KG1 (cell line): ENCODE results near the gene CAPS.

Experiments
- DNase-seq: peaks from one replicate; lab custom pipeline; 2025; lab: John Stamatoyannopoulos, UW

CAPS gene

DNA sequence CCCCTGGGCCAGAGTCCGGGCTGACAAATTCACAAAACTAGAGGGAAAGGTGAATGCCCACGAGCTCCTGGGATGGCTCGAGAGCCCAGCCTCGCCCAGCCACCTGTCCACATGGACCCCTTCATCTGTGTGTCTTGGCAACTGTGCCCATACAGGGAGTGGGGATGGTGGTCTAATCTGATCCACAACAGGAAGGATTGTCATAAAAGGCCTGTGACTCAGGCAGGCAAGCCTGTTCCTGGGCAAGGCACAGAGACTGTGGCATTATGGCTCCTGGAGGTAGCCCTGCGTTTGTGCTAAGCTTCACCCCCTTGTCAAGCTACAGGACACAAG is 20.0 kb downstream of the CAPS start:
- DNase-seq: no peak

DNA sequence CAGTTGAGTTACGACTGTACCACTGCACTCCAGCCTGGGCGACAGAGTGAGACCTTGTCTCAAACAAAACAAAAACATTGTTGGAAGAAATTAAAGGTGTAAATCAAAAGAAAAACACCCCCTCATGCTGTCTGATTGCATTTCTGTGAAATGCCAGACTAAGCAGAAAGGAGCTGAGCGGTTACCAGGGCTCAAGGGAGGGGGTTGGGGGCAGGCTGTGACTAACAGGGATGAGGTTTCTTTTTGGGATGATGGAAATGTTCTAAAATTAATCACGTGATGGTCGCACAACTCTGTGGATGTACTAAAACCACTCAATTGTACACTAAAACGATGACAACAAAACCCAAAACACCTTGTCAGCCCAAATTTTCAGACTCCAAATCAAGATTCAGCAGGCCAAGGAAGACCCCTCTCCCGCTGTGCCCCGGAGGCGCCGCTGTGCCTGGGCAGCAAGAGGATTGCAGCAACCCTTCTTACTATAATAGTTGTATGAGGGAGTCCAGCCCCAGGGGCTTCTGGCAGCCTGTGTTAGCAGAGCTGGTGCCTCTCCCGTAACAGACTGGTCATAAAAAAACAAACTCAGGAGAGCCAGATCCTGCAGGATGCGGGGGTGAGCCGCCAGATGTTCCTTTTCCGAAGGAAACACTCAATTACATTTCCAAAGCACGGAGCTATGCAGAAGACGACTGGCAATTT is 20.9 kb downstream of the CAPS start:
- DNase-seq: no peak

DNA sequence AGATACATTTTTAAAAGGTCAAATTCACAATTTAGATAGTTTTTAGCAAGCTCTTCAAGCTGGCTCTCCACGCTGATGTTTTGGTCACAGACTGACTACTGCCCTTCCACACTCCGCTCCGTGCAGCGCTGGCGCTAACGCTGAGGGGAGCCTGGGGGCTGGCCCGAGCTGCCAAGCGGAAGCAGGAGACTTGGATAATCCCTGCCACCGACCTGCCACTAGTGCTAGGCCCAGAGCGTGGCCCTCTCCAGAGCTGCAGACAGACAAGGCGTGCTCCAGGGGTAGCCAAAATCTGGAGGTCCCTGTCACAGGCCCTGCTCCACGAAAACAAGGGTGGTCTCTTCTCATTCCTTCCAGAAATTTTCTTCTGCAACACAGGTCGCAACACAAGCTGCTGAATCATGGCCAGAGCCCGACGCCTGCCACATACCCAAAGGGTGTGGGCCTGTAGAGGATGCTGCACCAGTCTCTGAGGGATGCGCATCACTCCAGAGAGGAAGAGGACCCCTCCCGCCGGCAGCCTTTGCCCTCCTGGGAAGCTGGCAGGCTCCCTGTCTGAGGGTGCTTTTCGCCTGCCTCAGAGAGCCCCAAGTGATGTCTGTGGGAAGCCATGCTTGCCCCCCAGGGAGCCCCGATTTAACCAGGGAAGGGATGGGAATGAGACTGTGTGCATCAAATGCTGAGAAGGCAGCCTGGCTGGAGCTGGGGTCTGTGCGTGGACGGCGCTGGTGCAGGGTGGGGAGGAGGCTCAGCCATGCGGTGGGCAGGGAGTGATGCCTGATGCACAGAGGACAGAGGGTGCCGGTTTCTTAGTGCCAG is 21.6 kb downstream of the CAPS start:
- no peak for DNase-seq

DNA sequence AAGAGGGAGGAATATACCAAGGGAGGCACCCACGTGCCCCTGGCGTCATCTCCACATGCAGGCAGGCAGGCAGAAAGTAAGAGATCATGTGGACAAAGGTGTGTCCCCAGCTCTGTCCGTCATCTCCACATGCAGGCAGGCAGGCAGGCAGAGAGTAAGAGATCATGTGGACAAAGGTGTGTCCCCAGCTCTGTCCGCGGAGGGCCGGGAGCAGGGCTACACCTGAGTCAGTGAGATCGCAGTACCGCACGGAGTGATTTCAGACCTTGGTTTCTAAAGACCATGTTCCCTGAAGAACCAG is 22.2 kb downstream of the CAPS start:
- DNase-seq: no peak

DNA sequence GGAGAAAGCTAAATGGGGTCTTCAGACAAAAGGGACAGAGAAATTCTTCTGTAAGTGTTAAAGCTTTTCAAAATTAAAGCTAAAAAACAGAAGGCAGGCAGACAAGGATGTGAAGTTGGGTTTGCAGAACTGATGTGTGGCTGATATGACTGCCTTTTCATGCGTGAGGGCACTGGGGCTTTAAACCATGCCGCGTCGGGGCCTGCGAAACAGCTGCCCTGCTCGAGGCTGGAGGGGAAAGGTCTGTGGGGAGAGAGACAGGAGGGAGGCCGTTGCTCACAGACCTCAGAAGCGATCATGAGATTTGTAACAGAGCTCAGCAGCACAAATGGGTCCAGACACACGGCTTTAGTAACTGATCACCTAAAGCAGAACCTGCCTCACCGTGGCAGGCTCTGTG is 23.5 kb downstream of the CAPS start:
- no peak for DNase-seq

DNA sequence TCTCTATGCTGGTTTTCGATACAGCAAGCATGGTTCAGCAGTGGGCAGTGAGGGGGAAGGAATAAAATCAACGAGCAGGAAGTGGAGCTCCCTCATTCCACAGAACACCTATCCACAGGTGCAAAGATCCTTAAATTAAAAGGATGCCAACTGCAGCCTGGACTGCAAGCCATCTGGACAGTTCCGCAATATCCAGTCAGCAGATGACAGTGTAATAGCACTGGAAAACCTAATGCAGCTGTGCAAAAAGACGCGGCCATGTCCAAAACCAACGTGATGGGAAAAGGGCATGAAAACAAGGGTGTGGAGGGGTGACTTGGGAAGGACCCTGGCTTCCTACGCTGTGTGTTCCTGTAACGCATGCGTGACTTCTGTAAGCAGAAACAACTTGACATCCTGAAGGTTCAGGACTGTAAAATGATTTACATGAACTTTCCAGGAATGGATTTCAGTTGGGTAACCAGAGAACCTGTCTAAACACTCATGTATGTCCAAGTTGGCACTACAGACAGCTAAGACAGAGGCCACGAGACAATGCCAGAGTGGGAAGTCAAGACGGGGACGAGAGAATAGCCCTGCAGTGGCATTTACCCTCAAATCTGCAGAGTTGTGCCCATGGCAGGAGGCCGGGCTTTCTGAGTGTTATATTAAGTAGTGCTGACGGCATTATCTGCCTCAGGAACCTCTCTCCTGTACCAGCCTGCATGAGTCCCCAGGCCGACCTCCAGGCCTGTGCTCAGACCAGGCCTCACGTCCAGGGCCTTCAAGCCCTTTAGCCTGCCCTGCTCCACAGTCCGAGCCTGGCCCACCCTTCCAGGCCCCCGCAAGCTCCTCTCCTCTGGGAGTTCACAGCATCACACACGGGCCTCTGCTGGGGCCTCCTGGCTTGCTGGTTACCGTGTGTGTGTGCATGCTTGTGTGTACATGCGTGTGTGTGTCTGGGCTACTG is 26.5 kb downstream of the CAPS start:
- DNase-seq: no peak

DNA sequence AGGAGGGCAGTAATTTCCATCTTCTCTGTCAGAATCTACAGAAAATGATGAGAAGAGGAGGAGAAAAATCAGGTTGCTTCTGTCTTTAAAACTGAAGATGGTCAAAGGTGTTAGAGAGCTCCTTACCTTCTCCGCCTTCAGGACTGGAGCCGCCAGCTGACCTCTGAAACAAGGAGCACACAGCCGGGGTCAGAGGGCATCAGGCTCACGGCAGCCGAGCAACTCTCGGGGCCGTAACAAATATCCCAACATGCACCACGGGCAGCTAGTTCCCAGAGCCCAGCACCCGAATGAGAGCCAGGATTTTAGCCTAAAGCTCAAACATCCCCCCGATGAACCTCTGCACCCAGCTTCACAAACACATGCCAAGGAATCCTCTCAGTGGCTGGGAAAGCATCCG is 27.6 kb downstream of the CAPS start:
- no peak for DNase-seq

DNA sequence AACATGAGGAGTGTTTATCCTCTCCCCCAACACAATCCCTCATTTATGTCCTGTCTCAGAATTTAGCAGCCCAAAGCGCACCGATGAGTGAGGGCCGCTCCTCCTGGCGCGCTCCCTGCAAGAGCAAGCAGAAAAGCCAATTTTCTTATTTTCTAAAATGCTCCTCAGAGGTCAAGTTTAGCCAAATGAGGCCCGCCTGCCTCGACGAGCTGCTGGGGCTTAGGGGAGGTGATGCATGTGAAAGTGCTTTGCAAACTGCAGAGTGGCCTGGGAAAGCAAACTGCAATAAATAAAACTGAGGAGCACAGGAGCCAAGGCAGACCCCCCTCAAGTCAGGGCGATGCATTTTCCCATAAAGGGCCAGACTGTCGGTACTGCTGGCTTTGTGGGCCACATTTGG is 29.0 kb downstream of the CAPS start:
- DNase-seq: no peak

DNA sequence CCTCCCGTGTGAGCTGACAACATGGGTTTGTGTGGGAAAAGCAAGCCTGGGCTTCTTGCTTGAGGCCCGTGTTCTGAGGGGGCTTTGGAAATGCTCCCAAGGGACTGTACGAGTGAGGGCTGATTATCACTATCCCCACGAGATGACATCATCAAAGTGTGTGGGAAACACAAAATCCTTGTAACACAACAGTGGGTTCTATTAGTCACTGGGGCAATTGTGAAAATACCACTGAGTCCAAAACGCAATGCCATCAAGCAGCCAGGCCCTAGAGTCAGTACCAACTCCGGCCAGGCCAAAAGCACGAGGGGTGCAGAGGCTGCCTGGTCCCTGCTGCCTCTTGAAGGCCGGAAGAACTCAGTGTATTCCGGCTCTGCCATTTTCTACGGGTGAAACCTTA is 29.6 kb downstream of the CAPS start:
- DNase-seq: no peak

DNA sequence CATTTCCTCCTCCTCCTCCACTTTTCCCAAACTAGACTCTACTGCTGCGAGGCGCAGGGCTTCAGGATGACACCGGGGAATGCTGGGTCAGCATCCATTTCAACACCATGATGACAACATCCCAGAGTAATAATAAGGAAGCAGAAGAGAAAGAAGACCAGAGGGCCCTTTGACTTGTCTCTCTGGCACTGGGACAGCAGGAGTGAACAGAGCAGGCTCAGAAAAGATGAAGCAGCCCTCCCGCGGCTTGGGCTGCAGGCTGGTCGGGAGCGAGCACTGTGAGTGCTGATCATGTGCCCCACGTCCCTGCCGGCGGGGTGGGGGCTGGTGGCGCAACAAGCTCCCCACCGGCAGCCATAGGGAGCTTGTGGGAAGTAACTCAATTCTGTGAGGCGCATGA is 33.4 kb downstream of the CAPS start:
- DNase-seq: no peak

DNA sequence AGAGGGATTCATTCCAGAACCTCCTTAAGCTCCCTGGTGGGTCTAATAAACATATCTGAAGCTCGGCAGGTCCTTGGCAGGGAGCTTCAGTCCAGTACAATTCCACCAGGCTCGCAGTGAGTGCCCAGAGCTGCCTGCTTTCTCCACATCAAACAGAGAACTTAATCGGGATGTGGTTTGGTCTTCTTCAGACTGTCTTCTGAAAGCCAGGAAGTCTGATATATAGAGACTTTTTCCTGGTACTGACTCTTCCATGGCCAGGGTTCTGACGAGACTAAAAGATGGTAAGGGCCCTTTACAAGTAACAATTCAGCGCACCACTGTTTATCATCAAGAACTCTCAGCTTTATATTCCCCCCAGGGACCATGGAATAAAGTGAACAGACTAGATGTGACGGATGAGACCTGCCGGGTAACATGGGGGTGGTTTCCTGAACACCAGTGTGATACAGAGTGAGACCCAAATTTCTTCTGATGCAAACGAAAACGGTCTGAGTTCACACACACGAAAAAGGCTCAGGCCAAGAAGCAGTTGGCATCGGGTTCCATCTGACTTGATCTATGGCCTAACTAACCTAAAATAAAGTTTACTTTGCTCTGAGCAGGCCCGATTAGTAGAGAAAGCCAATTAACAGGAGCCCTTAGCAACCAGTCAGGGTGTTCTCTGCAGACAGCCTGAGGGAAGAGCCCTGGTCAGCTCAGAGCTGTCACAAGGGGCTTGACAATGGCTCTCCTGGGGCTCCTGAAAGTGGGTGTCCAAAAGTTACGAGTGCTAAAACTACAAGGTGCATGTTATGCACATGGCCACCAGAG is 34.9 kb downstream of the CAPS start:
- DNase-seq: no peak

DNA sequence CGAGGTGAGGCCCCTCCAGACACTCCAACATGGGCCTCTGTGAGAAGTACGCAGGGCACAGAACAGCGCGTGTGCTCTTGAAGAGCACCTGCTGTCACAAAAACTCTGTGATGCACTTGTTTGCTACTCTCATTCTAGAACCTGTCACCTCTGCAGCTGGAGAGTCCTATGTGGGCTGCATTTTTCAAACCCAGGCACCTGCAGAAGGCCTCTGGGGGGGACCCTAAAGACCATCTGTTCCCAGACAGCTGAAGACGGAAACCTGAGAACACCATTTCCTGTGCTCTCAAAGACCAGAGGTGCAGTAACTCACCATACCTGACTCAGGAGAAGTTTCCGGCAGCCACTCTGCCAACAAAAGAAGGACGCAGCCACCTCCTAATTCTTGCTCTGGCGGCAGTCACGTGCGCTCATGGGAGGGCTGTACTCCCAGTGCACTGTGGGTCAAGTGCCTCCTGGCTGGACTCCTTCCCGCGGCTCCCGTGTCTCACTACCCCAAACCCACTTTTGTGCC is 35.8 kb downstream of the CAPS start:
- DNase-seq: no peak

DNA sequence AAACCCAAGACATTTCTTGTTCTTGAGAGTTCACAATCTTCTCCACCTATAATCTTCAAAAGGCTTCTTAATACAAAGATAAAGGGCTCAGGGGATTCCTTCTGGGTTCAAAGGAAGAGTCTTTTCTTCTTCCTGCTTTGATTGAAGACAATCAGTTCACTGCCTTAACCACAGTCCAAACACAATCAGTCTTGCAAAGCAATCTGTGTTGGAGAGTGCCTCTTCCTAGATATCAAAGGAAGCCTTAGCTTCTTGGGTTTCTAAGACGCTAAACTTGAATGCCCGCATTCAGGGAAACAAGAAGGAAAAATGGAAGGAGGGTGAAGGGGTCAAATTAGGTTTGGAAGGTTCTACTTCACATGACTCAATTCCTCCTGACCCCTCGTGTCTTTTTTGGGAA is 36.7 kb downstream of the CAPS start:
- DNase-seq: no peak

DNA sequence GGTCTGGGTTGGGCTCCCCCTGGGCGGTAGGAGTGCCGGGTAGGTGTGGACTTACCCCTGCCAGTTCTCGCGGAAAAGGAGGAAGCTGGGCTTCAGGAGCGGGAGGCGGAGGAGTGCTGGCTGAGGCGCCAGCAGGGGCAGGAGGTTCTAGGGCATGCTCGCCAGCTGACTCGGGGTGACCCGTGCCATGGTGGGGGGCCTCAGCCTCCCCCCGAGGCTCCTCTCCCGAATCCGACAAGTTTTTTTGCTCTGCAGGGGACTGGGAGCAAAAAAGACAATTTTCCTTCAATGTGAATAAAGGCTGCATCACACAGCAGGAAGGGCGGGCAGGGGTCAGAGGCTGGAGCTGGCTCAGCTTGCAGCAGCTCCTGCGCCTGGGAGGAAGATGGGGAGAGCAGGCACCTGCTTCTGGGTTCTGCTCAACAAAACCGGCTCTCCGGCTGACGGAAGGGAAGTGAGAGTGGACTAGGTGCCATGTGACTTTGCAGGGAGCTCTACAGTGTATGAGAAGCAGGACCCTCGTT is 37.3 kb downstream of the CAPS start:
- DNase-seq: no peak

DNA sequence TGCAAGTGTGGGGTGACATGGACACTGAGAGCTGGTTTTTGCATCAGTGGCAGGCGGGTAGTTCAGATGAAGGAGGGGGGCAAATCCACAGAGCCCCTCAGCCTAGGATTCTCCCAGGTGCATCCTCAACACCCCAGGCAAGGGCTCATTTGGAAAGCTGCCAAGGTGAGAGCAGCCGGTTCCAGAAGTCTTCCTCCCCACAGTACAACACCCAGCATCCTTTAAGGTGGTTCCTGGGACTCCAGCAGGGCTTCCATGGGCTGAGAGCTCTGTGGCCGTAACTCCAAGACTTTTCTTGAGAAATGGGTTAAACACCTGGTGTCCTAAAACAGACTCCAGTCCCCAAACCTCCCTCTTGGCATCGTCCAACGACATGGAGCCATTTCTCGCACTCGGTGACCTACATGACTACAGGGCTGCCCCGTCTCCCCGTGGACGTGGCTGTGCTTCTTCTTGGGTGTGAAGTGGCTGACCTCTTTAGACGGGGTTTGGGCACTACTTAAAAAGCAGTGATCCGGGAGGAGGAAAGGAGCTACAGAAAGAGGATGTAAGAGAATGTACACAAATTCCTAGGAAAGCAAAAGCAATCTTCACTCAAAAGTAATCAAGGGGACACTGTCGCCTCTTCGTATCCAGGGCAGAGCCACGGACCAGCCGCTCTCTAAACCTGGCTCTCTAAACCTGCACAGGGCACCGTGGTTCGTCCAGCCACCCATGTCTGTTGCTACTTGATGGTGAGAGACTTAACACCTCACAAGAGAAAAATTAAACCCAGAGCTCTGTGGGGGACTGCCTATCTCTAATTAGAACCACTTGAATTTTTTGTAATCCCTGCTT is 38.4 kb downstream of the CAPS start:
- DNase-seq: no peak

DNA sequence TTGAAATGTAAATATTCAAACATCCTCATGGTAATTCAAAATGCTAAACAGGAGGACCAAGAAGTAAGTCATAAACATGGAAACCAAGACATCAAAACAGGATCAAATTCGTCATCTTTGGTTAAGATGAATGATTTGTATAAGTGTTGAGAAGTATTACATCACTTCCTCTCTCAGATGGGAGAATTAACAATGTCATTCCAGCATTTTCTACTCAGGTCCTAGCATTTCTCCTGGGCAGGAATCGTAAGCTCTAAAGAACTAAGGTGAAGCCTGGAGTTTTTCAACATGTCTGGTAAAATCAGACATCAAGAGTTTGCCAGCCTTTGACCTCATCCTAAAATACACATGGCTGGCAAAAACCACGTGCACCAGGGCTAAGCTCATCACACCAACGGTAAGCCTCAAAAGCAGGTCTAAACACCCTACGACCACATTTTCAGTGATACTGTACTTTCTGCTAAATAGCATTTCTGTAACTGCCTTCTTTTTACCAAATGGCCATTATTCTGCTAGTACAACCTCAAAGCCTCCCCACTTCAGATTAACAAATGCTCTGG is 39.1 kb downstream of the CAPS start:
- no peak for DNase-seq

DNA sequence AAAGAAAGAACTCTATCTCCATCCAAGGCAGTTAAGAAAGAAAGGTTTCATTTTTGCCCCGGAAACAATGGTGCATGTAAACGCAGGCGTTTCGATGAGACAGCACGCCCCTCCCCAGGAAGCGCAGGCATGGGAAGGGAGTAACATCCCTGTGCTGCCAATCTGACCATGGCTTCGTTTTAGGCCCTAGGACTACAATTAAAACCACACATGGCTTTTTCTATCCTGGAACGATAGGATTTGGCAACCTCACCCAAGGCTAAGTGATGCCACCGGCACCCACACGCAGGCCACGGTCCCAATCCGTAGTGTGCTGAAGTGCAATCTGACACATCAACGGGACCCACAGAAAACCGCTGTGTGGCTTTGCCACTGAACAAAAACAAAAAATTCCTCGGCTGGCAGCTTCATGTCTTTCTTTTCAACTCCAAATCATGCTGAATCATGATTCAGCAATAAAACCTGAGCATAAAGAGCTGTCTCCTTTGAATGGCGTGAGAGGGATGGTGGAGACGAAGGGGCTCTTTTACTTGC is 39.7 kb downstream of the CAPS start:
- DNase-seq: no peak

DNA sequence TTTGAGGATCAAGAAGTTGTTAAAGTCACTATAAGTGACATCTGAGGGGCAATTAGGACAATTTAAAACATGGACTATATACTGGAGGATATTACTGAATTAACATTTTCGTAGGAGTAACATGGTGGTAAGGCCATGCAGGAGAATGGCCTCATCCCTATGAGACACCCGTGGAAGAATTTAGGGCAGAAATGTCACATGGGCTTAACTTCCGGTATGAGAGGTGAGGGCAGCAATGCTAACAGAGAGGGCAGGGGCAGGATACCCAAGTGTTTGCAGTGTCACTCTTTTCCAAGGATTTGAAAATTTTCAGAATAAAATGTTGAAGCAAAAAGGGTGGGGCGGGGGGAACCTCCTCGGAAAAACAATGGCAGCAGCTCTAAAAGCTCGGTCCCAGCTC is 40.2 kb downstream of the CAPS start:
- no peak for DNase-seq

DNA sequence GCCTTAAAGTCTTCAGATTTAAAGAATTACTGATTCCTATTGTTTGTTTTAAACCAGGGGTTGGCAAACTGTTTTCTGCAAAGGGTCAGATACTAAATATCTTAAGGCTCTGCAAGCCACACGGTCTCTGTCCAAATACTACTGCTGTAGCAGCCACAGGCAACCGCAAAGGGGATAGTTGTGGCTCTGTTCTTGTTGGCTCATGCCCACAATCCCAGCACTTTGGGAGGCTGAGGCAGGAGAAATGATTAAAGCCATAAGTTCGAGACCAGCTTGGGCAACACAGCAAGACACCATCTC is 41.5 kb downstream of the CAPS start:
- DNase-seq: no peak

DNA sequence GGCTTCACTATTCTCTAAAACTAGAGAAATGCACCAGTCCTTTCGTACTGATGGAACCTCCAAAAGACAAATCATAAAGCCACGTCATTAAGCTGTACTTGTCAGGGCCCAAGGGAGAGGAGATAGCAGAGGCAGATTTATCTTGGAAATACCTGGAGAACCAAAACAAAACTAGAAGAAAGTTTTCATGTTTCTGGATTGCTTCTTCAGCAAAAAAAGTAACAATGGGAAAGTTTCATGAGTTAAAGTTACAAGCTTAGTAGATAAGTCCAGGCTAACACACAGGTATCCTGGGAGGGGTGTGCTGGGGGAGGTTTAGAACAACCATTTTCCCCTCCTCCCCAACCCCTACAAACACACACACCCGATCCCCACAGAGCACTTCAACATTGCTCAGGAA is 42.3 kb downstream of the CAPS start:
- no peak for DNase-seq
